ENCODE data around the gene NXN. TPM values are rescaled to one million over a fixed set of nuclear protein-coding genes. Genes with fewer than 3 reads are reported as not detected.

NXN gene
- total RNA-seq, 4 donors from 2014 or later = 11.3 to 51.6 (median 31.8) TPM

DNA sequence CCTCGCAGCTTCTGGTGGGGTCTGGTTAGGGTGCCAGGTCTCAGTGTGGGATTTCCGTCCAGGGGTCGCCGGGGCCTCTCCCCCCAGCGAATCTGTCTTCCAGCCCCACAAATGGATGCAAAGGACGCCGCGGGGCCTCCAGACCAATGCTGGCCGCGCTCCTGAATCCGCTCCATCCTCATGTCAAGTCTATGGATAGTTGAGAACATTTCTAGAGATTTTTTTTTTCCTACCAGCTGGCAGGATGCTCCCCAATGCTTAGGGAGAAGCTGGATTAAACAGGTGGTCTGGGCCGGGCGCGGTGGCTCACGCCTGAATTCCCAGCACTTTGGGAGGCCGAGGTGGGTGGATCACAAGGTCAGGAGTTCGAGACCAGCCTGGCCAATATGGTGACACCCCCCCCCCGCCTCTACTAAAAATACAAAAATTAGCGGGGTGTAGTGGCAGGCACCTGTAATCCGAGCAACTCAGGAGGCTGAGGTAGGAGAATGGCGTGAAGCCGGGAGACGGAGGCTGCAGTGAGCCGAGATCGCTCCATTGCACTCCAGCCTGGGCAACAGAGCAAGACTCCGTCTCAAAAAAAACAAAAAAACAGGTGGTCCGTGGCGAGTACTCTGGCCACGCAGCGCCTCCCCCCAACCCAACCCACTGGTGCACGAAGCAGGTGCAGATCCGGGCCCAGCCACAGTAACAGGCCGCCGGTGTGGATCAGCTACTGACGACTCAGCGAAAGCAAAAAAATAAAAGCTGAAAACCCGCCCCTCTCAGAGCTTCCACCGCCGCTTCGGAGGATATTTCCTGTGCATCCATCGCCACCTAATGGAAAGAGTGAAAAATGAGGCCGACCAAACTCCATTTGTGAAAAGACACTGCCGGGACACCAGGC, 1.1 kb upstream of the NXN start:
- intact Hi-C loops (cut with DNase I; ENCODE audit: low total_unique reads) = loop anchor here (2.0 kb wide), 1 partner anchor 184 kb away; no protein-coding TSS in a partner anchor
- TF ChIP-seq CTCF (IDR thresholded peaks at IDR 0.05) (peak in 1 of 3 donors; percentile 69), POLR2A (IDR thresholded peaks at IDR 0.05) (no peak)
- DNase-seq (ENCODE audit: low spot score in 2 of 2) = peak; percentile 79 to 94
- H3K4me3 ChIP-seq (ENCODE audit: low read depth, poor library complexity, severe bottlenecking) = no peak overlapping the region
- WGBS, 2 donors = 19 to 27% methylated on average over 43 of the region's 43 CpGs

DNA sequence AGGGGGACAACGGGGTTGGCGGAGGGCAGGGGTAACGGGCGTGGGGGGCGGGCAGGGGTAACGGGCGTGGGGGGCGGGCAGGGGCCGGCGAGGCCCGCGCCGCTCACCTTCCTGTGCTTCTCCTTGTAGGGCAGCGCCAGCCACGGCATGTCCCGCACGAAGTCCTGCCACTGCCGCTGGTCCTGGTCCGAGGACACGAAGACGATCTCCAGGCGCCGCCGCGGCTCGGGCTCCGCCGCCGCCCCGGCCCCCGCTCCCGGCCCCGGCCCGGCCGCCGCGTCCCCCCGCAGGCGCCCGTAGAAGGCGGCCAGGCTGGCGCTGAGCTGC, 401 bp downstream of the NXN start:
- no peak overlapping the region for H3K4me3 ChIP-seq (ENCODE audit: low read depth, poor library complexity, severe bottlenecking)
- DNase-seq (ENCODE audit: low spot score in 2 of 2) = no peak
- WGBS, 2 donors = 0 to 1% methylated on average over 2 to 18 of the region's 42 CpGs
- intact Hi-C loops (cut with DNase I; ENCODE audit: low total_unique reads) = no loop called here
- TF ChIP-seq POLR2A (IDR thresholded peaks at IDR 0.05) (no peak), CTCF (IDR thresholded peaks at IDR 0.05) (no peak)

GRCh38 chr17:978103-979093, 1.2 kb downstream of the NXN start:
- no peak for TF ChIP-seq CTCF (IDR thresholded peaks at IDR 0.05)
- no peak for TF ChIP-seq POLR2A (IDR thresholded peaks at IDR 0.05)
- intact Hi-C loops (cut with DNase I; ENCODE audit: low total_unique reads) = no loop called here
- H3K4me3 ChIP-seq (ENCODE audit: low read depth, poor library complexity, severe bottlenecking) = peak overlapping the region; percentile 45
- DNase-seq (ENCODE audit: low spot score in 2 of 2) = no peak
- WGBS, 2 donors = 1 to 6% methylated on average over 23 to 49 of the region's 72 CpGs

GRCh38 chr17:977166-977565, 2.4 kb downstream of the NXN start:
- 53 to 57% methylated on average over 6 of the region's 6 CpGs for WGBS, 2 donors
- intact Hi-C loops (cut with DNase I; ENCODE audit: low total_unique reads) = no loop called here
- DNase-seq (ENCODE audit: low spot score in 2 of 2) = no peak
- TF ChIP-seq CTCF (IDR thresholded peaks at IDR 0.05) (no peak), POLR2A (IDR thresholded peaks at IDR 0.05) (no peak)
- no peak overlapping the region for H3K4me3 ChIP-seq (ENCODE audit: low read depth, poor library complexity, severe bottlenecking)

DNA sequence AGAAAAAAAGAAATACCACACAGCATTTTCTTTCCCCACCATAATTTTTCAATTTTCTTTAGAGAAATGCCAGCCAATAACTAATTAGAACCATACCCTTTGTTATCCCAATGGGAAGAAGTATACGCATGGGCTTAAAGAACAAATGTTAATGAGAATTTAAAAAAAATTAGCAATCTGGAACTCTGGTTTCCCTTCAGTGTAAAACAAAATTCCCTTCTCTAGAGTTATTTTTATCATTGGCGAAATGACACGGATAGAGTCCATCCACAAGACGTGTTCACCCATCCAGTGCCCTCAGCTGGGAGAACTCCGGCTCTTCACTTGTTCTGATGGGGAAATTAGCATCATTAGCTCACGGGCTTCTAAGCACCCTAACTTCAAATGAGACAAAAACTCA, 3.3 kb downstream of the NXN start:
- intact Hi-C loops (cut with DNase I; ENCODE audit: low total_unique reads) = no loop called here
- 58% methylated on average over 6 of the region's 6 CpGs for WGBS, 2 donors
- H3K4me3 ChIP-seq (ENCODE audit: low read depth, poor library complexity, severe bottlenecking) = no peak overlapping the region
- TF ChIP-seq CTCF (IDR thresholded peaks at IDR 0.05) = no peak
- no peak for TF ChIP-seq POLR2A (IDR thresholded peaks at IDR 0.05)
- no peak for DNase-seq (ENCODE audit: low spot score in 2 of 2)
